GM12873 (cell line): ENCODE data around the gene GATC.

Experiments
- CTCF ChIP-seq: IDR thresholded peaks from 2 replicates; pipeline ENCODE4 v1.5.1; 2012; ENCODE audit warnings: low read depth, mild to moderate bottlenecking, moderate library complexity, low read length, control low read depth; ENCODE audit not compliant: insufficient read depth; ENCODE audit errors: missing control alignments

Gene GATC

GRCh38 chr12:120460157-120460556, 13.9 kb downstream of the GATC start:
- no peak for TF ChIP-seq CTCF

- TF ChIP-seq CTCF: no peak
Observed at GRCh38 chr12:120462099-120462640, 15.9 kb downstream of the GATC start.

- no peak for TF ChIP-seq CTCF
Observed at GRCh38 chr12:120463712-120464111, 17.5 kb downstream of the GATC start.

- no peak for TF ChIP-seq CTCF
Observed at GRCh38 chr12:120465756-120466155, 19.5 kb downstream of the GATC start.

- peak; percentile 63 for TF ChIP-seq CTCF
Observed at GRCh38 chr12:120466560-120467315, 20.5 kb downstream of the GATC start.

- TF ChIP-seq CTCF: no peak
Observed at GRCh38 chr12:120467439-120467838, 21.2 kb downstream of the GATC start.

GRCh38 chr12:120468325-120468820, 22.1 kb downstream of the GATC start:
- no peak for TF ChIP-seq CTCF
